ENCODE measurements around the gene PCNX2.

Gene PCNX2

GRCh38 chr1:232999956-233000625, 295.4 kb downstream of the PCNX2 start (continued):
- TF ChIP-seq ZNF777 (tag by site-specific recombination; IDR thresholded peaks at IDR 0.05; ENCODE audit: borderline replicate concordance): no peak
- no peak for TF ChIP-seq ZNF366 (tag by site-specific recombination; conservative IDR thresholded peaks at IDR 0.05)
- no peak for TF ChIP-seq KLF8 (tag by site-specific recombination; IDR thresholded peaks at IDR 0.05)
- TF ChIP-seq ZNF148 (tag by site-specific recombination; IDR thresholded peaks at IDR 0.05; ENCODE audit: borderline replicate concordance): no peak
- TF ChIP-seq ZNF292 (tag by site-specific recombination; IDR thresholded peaks at IDR 0.05; ENCODE audit: borderline replicate concordance, low read depth): no peak
- no peak for TF ChIP-seq BCL6B (tag by site-specific recombination; IDR thresholded peaks at IDR 0.05)
- no peak for TF ChIP-seq ZNF624 (tag by site-specific recombination; IDR thresholded peaks at IDR 0.05)
- TF ChIP-seq ZNF707 (tag by site-specific recombination; IDR thresholded peaks at IDR 0.05): no peak

- Histone ChIP-seq H3K4me1 (ENCODE audit: control insufficient read depth, insufficient read depth, low read length) (no peaks in the 10 kb centered on the region), H3K27ac (ENCODE audit: extremely low read depth, low read depth, low read length) (no peak overlapping the region), H3K36me3 (ENCODE audit: control insufficient read depth in 2 of 2, insufficient read depth in 1 of 2, low read length in 2 of 2) (peaks cover 3 to 67% of the 10 kb centered on the region in 2 experiments; a peak in 2 of 3 replicates), H3K9me3 (ENCODE audit: control insufficient read depth, insufficient read depth, low read depth, low read length) (no peaks in the 10 kb centered on the region; the same call in 1 of the 2 replicates), H3K4me3 (ENCODE audit: low read depth, low read length) (no peak overlapping the region)
- CTCF ChIA-PET: interaction anchor here (0.6 to 0.7 kb wide), 2 partner anchors 472 to 1007 kb away, joined by 3 read pairs; no protein-coding TSS in a partner anchor
- no peak for TF ChIP-seq ZNF473 (tag by site-specific recombination; IDR thresholded peaks at IDR 0.05)
- no peak for TF ChIP-seq ZNF830 (tag by site-specific recombination; IDR thresholded peaks at IDR 0.05; ENCODE audit: low read depth)
- no peak for TF ChIP-seq ZNF114 (tag by site-specific recombination; IDR thresholded peaks at IDR 0.05)
- TF ChIP-seq ZNF626 (tag by site-specific recombination; IDR thresholded peaks at IDR 0.05): no peak
- no peak for TF ChIP-seq TCF7L2 (IDR thresholded peaks at IDR 0.05; ENCODE audit: borderline replicate concordance, low read depth, low read length)
- TF ChIP-seq ZNF654 (tag by site-specific recombination; IDR thresholded peaks at IDR 0.05; ENCODE audit: low read depth): no peak
- no peak for TF ChIP-seq GLIS2 (tag by site-specific recombination; IDR thresholded peaks at IDR 0.05)
- POLR2A ChIA-PET: no interaction called here
Measured at GRCh38 chr1:232998646-232999045, 296.9 kb downstream of the PCNX2 start.

GRCh38 chr1:232998138-232998537, 297.4 kb downstream of the PCNX2 start:
- no peak overlapping the region for H3K27ac ChIP-seq (ENCODE audit: extremely low read depth, low read depth, low read length)

More at GRCh38 chr1:232998138-232998537, 297.4 kb downstream of the PCNX2 start:
- Histone ChIP-seq H3K36me3 (ENCODE audit: control insufficient read depth in 2 of 2, insufficient read depth in 1 of 2, low read length in 2 of 2) (peaks cover 3 to 72% of the 10 kb centered on the region in 2 experiments; a peak in 2 of 3 replicates), H3K9me3 (ENCODE audit: control insufficient read depth, insufficient read depth, low read depth, low read length) (no peaks in the 10 kb centered on the region; the same call in 1 of the 2 replicates), H3K4me1 (ENCODE audit: control insufficient read depth, insufficient read depth, low read length) (no peaks in the 10 kb centered on the region), H3K4me3 (ENCODE audit: low read depth, low read length) (no peak overlapping the region)
- CTCF ChIA-PET: no interaction called here
- TF ChIP-seq ZFP3 (tag by site-specific recombination; IDR thresholded peaks at IDR 0.05; ENCODE audit: low read depth) (no peak), ZNF558 (tag by site-specific recombination; IDR thresholded peaks at IDR 0.05) (no peak), ZSCAN4 (tag by site-specific recombination; IDR thresholded peaks at IDR 0.05) (no peak), ZNF398 (tag by site-specific recombination; IDR thresholded peaks at IDR 0.05) (no peak), ZNF530 (tag by site-specific recombination; IDR thresholded peaks at IDR 0.05; ENCODE audit: low read depth) (no peak)
- POLR2A ChIA-PET: no interaction called here
